A375 (cell line): ENCODE measurements around the gene TOLLIP. TPM values are rescaled to one million over a fixed set of nuclear protein-coding genes. Genes with fewer than 3 reads are reported as not detected.

Source experiments
- small RNA-seq: library from RNA; depleted of rRNA; stranded (forward); fragments of <200 nt; gene quantifications from one replicate; pipeline ENCODE3, GENCODE V24; 2014
- total RNA-seq: library from RNA; depleted of rRNA; stranded (reverse); fragments of >200 nt; shearing (Covaris generic); gene quantifications from 2 replicates; pipeline ENCODE4 v1.2.3, GENCODE V29; 2014; rRNA removed

Gene TOLLIP
- 16.1 and 24.4 TPM in 2 replicates for total RNA-seq

GRCh38 chr11:1309498-1310317 lies at the start of gene TOLLIP:
Gene TOLLIP (minus strand): TSS chr11:1309632. CDS start chr11:1309498, 134 bp downstream.

Small RNA genes within 50 kb of the gene (small RNA-seq; reads per million reads assigned to genes)
- gene MIR6744 = not detected

Other genes with a start within 250 kb of the TOLLIP start
- gene MUC2, start 234.8 kb downstream of the TOLLIP start, total RNA-seq = 0.03 and 0.04 TPM in 2 replicates
- gene MUC5AC, start 151.7 kb downstream of the TOLLIP start, total RNA-seq = under 0.01 and 0.08 TPM in 2 replicates
- 7.2 and 8.6 TPM in 2 replicates for gene MUC5B, start 86.6 kb downstream of the TOLLIP start, total RNA-seq
- gene BRSK2, start 80.3 kb upstream of the TOLLIP start, total RNA-seq = 0.48 and 0.49 TPM in 2 replicates
- gene MOB2, start 177.1 kb upstream of the TOLLIP start, total RNA-seq = 19.1 and 25.4 TPM in 2 replicates